ENCODE data around the gene IKBIP.

DNA sequence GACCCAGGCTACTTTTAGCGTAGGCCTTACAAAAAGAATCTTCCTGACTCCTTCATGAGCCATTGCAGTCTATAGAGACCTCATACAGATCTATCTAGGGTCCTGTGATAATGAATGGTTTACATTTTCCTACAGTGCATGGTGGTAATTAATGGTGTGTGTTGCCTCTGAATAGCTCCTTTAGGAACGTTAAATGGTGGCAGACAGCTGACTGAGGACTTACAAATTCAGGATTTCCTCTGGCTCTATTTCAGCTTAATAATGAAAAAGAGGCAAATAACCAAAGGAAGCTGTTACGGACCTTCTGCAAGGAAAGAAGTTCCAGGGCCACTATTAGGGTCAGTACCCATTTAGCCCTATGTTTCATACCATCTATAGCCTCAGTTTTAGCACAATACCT, 5.1 kb downstream of the IKBIP start:
- TF ChIP-seq, protein P1, sequence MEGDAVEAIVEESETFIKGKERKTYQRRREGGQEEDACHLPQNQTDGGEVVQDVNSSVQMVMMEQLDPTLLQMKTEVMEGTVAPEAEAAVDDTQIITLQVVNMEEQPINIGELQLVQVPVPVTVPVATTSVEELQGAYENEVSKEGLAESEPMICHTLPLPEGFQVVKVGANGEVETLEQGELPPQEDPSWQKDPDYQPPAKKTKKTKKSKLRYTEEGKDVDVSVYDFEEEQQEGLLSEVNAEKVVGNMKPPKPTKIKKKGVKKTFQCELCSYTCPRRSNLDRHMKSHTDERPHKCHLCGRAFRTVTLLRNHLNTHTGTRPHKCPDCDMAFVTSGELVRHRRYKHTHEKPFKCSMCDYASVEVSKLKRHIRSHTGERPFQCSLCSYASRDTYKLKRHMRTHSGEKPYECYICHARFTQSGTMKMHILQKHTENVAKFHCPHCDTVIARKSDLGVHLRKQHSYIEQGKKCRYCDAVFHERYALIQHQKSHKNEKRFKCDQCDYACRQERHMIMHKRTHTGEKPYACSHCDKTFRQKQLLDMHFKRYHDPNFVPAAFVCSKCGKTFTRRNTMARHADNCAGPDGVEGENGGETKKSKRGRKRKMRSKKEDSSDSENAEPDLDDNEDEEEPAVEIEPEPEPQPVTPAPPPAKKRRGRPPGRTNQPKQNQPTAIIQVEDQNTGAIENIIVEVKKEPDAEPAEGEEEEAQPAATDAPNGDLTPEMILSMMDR (IDR thresholded peaks at IDR 0.05; ENCODE audit: insufficient read depth, low read length): no peak
- no peak for TF ChIP-seq POLR2AphosphoS5 (IDR thresholded peaks at IDR 0.05; ENCODE audit: low read depth)

Measured in HL-60 (cell line).